Activated CD8-positive, alpha-beta memory T cell treated with anti-CD3 and anti-CD28 coated beads, Interleukin-2, amount 50 U/mL, for 4 hours (primary cell): ENCODE data around the gene LRRC37B.
"Not testable (repeated sequence)": the region's sequence is repeated elsewhere in the genome, so short reads cannot be mapped to it uniquely, and the experiment has no call there.

Experiments
- DNase-seq: peaks from one replicate; pipeline ENCODE4 v3.0.0-alpha.2; 2020

Gene LRRC37B

GRCh38 chr17:32042266-32042665 lies 35.1 kb downstream of the LRRC37B start:
- DNase-seq = not testable (repeated sequence)

- not testable (repeated sequence) for DNase-seq
Observed at GRCh38 chr17:32045611-32046010, 38.4 kb downstream of the LRRC37B start.

- not testable (repeated sequence) for DNase-seq
Observed at GRCh38 chr17:32047663-32048062, 40.5 kb downstream of the LRRC37B start.

- DNase-seq = not testable (repeated sequence)
Observed at GRCh38 chr17:32054985-32055384, 47.8 kb downstream of the LRRC37B start.

- not testable (repeated sequence) for DNase-seq
Observed at GRCh38 chr17:32055425-32055824, 48.2 kb downstream of the LRRC37B start.

GRCh38 chr17:32056500-32056899 lies 49.3 kb downstream of the LRRC37B start:
- not testable (repeated sequence) for DNase-seq

- not testable (repeated sequence) for DNase-seq
Observed at GRCh38 chr17:32057460-32058105, 50.4 kb downstream of the LRRC37B start.

GRCh38 chr17:32060695-32061094 lies 53.5 kb downstream of the LRRC37B start:
- not testable (repeated sequence) for DNase-seq

GRCh38 chr17:32061840-32062239 lies 54.7 kb downstream of the LRRC37B start:
- not testable (repeated sequence) for DNase-seq

GRCh38 chr17:32064091-32064490 lies 56.9 kb downstream of the LRRC37B start:
- not testable (repeated sequence) for DNase-seq

- DNase-seq = not testable (repeated sequence)
Observed at GRCh38 chr17:32066123-32066680, 59.0 kb downstream of the LRRC37B start.

GRCh38 chr17:32066863-32067642 lies 59.9 kb downstream of the LRRC37B start:
- DNase-seq = peak; percentile 56

GRCh38 chr17:32069067-32069466 lies 61.9 kb downstream of the LRRC37B start:
- DNase-seq = not testable (repeated sequence)

GRCh38 chr17:32071961-32072360 lies 64.8 kb downstream of the LRRC37B start:
- DNase-seq = not testable (repeated sequence)

GRCh38 chr17:32073131-32073530 lies 65.9 kb downstream of the LRRC37B start:
- not testable (repeated sequence) for DNase-seq

- DNase-seq = peak; percentile 56
Observed at GRCh38 chr17:32079753-32080152, 72.6 kb downstream of the LRRC37B start.

- DNase-seq = not testable (repeated sequence)
Observed at GRCh38 chr17:32083550-32083979, 76.4 kb downstream of the LRRC37B start.

GRCh38 chr17:32084003-32084941 lies 77.1 kb downstream of the LRRC37B start:
- not testable (repeated sequence) for DNase-seq

- DNase-seq = not testable (repeated sequence)
Observed at GRCh38 chr17:32084942-32085829, 78.0 kb downstream of the LRRC37B start.

- DNase-seq = not testable (repeated sequence)
Observed at GRCh38 chr17:32086833-32087232, 79.7 kb downstream of the LRRC37B start.

GRCh38 chr17:32092062-32092461 lies 84.9 kb downstream of the LRRC37B start:
- DNase-seq = not testable (repeated sequence)
